Endothelial cell of umbilical vein (primary cell): ENCODE data around the gene HK1. TPM values are rescaled to one million over a fixed set of nuclear protein-coding genes. Genes with fewer than 3 reads are reported as not detected.

ENCODE experiments used
- BruUV-seq: library from RNA; stranded (reverse); fragments of 400-500 nt; replicated peaks from 2 replicates; lab custom pipeline; 2021; lab: Mats Ljungman, UMichigan
- CTCF ChIA-PET: fragments of 300-600, 350-600 bp; sonication (Branson Sonifier 250); formaldehyde crosslinking; loops from one replicate; lab custom pipeline; 2021; ENCODE audit warnings: antibody characterized with exemption, inconsistent platforms; lab: Charles Lee
- POLR2A ChIA-PET: fragments of 300-600, 350-600 bp; sonication (Branson Sonifier 250); formaldehyde crosslinking; loops from one replicate; lab custom pipeline; 2021; ENCODE audit warnings: antibody characterized with exemption, inconsistent platforms; lab: Charles Lee
- DNase-seq: peaks from one replicate; pipeline ENCODE4 v3.0.0-alpha.2; 2011; ENCODE audit warnings: low read depth, low spot score
- FAIRE-seq: peaks from 2 replicates; lab custom pipeline; 2011; peaks lifted over from hg19 to GRCh38; lab: Jason Lieb, UNC
- H2AFZ ChIP-seq: 2 replicates; pipeline ENCODE4 v1.6.0; 2012; ENCODE audit warnings: low read depth, low read length, control low read depth, inconsistent platforms
- H3K27ac ChIP-seq: 2 replicates; pipeline ENCODE4 v1.5.1; 2011; ENCODE audit warnings: low read depth, mild to moderate bottlenecking, control low read depth, low read length, moderate library complexity; ENCODE audit not compliant: insufficient read depth
- H3K27me3 ChIP-seq, 2 experiments: 2 replicates each; pipeline versions ENCODE4 v1.6.0 to v1.6.1; 2011; ENCODE audit warnings: low read length in 2 of 2, mixed read lengths in 1 of 2; ENCODE audit not compliant: control insufficient read depth in 2 of 2, insufficient read depth in 2 of 2
- H3K36me3 ChIP-seq, 2 experiments: 2 replicates in 1 of 2; 3 replicates in 1 of 2; pipeline ENCODE4 v1.5.1; 2011; ENCODE audit warnings: low read length in 2 of 2, mild to moderate bottlenecking in 1 of 2, moderate library complexity in 1 of 2; ENCODE audit not compliant: control insufficient read depth in 2 of 2, insufficient read depth in 2 of 2; ENCODE audit errors: extremely low read depth in 1 of 2
- H3K4me1 ChIP-seq: 3 replicates; pipeline ENCODE4 v1.5.1; 2011; ENCODE audit warnings: mild to moderate bottlenecking, low read length; ENCODE audit not compliant: control insufficient read depth, insufficient read depth; ENCODE audit errors: extremely low read depth
- H3K4me2 ChIP-seq: 2 replicates; pipeline ENCODE4 v1.6.1; 2011; ENCODE audit warnings: low read length, control low read depth, mixed read lengths; ENCODE audit not compliant: insufficient read depth
- H3K4me3 ChIP-seq, 3 experiments: fragments of 200-600 bp in 1 of 3; sonication (generic), shearing (Covaris generic) in 1 of 3; replicated peaks in 1 of 3; 2 replicates each; pipeline ENCODE4 v1.5.1; 2011 to 2016; ENCODE audit warnings: control low read depth in 3 of 3, low read length in 3 of 3, mild to moderate bottlenecking in 2 of 3, inconsistent platforms in 1 of 3, low read depth in 1 of 3, moderate library complexity in 1 of 3; ENCODE audit not compliant: insufficient read depth in 1 of 3
- H3K79me2 ChIP-seq: 2 replicates; pipeline ENCODE4 v1.6.0; 2012; ENCODE audit warnings: low read length, inconsistent platforms; ENCODE audit not compliant: control insufficient read depth, insufficient read depth
- H3K9ac ChIP-seq: replicated peaks from 2 replicates; pipeline ENCODE3; 2011; ENCODE audit warnings: low read length, control low read depth; ENCODE audit not compliant: insufficient read depth; ENCODE audit errors: extremely low read depth
- H3K9me1 ChIP-seq: replicated peaks from 3 replicates; pipeline ENCODE4 v1.6.0; 2011; ENCODE audit warnings: mild to moderate bottlenecking, low read length; ENCODE audit not compliant: control insufficient read depth, insufficient read depth; ENCODE audit errors: extremely low read depth
- H3K9me3 ChIP-seq: replicated peaks from 2 replicates; pipeline ENCODE4 v1.5.1; 2012; ENCODE audit warnings: low read length, inconsistent platforms; ENCODE audit not compliant: control insufficient read depth, insufficient read depth
- H4K20me1 ChIP-seq: replicated peaks from 2 replicates; pipeline ENCODE3; 2011; ENCODE audit warnings: mild to moderate bottlenecking, low read length; ENCODE audit not compliant: control insufficient read depth, insufficient read depth; ENCODE audit errors: extremely low read depth
- CTCF ChIP-seq, 2 donors: IDR thresholded peaks; 1 replicate in 1 of 2; 2 replicates in 1 of 2; pipeline ENCODE4 v1.5.1; 2011; ENCODE audit warnings: low read length in 2 of 2, mild to moderate bottlenecking in 2 of 2, moderate library complexity in 2 of 2, control low read depth in 1 of 2, inconsistent platforms in 1 of 2, low read depth in 1 of 2; ENCODE audit not compliant: insufficient read depth in 1 of 2; ENCODE audit errors: extremely low read depth in 1 of 2
- EZH2 ChIP-seq: IDR thresholded peaks from 2 replicates; pipeline ENCODE4 v1.6.1; 2012; ENCODE audit warnings: borderline replicate concordance, low read depth, mild to moderate bottlenecking, moderate library complexity, low read length, inconsistent platforms; ENCODE audit not compliant: severe bottlenecking
- FOS ChIP-seq: IDR thresholded peaks from 2 replicates; pipeline ENCODE4 v1.6.1; 2011; ENCODE audit warnings: mild to moderate bottlenecking, low read length, moderate library complexity, borderline replicate concordance; ENCODE audit not compliant: insufficient read depth
- GATA2 ChIP-seq: IDR thresholded peaks from 2 replicates; pipeline ENCODE4 v1.7.0; 2011; ENCODE audit warnings: low read depth, mild to moderate bottlenecking, moderate library complexity, mixed read lengths, low read length; ENCODE audit not compliant: insufficient read length, insufficient read depth
- JUN ChIP-seq: IDR thresholded peaks from 2 replicates; pipeline ENCODE4 v1.6.1; 2011; ENCODE audit warnings: borderline replicate concordance, low read depth; ENCODE audit not compliant: insufficient read length, insufficient read depth
- MAX ChIP-seq: IDR thresholded peaks from 2 replicates; pipeline ENCODE4 v1.6.1; 2011; ENCODE audit not compliant: insufficient read depth, insufficient read length
- MYC ChIP-seq: IDR thresholded peaks from one replicate; pipeline ENCODE4 v1.6.1; 2011; ENCODE audit warnings: mild to moderate bottlenecking, low read depth, low read length
- POLR2A ChIP-seq: IDR thresholded peaks from 2 replicates; pipeline ENCODE4 v1.6.1; 2012; ENCODE audit warnings: low read depth, mild to moderate bottlenecking, control low read depth, low read length
- POLR2AphosphoS5 ChIP-seq: IDR thresholded peaks from 2 replicates; pipeline ENCODE4 v1.6.1; 2012; ENCODE audit warnings: low read depth, mild to moderate bottlenecking, control low read depth, low read length, moderate library complexity; ENCODE audit not compliant: insufficient read depth
- dilution Hi-C: fragments of 300-500 bp; cut with MboI; formaldehyde crosslinking; loops from one replicate; pipeline ENCODE4 v1.15.0; 2019; ENCODE audit warnings: low sequenced_read_pairs; ENCODE audit not compliant: extremely low pct_ligation_motif_present
- intact Hi-C: fragments of 100-400 bp; cut with micrococcal nuclease; formaldehyde crosslinking; loops from one replicate; pipeline ENCODE4 v1.10.0; 2022
- polyA plus RNA-seq, 4 experiments: library from polyadenylated mRNA; depleted of rRNA in 3 of 4; stranded (reverse) in 3 of 4; unstranded in 1 of 4; fragments of >200 nt; gene quantifications; 2 replicates each; pipeline versions ENCODE4 v1.2.1 to v1.2.3, GENCODE V29; 2011 to 2012; ENCODE audit warnings: missing spikeins in 1 of 4
- total RNA-seq: library from RNA; stranded (reverse); gene quantifications from 2 replicates; pipeline ENCODE4 v1.2.3, GENCODE V29; 2021

Gene HK1
- total and polyA plus RNA-seq, 2 donors (not counting 3 experiments of a cell fraction or from before 2014, with no cell fraction given): 50.8 to 121 TPM

GRCh38 chr10:69285699-69286098, 7.4 kb downstream of the HK1 start:
- H3K9me3 ChIP-seq: no peaks in the 10 kb centered on the region
- FAIRE-seq (no peak), DNase-seq (no peak)
- H3K79me2 ChIP-seq: no peaks in the 10 kb centered on the region
- H3K4me2 ChIP-seq: no peak overlapping the region
- dilution Hi-C loops: no loop called here
- H3K27me3 ChIP-seq: peaks cover 0 to 2% of the 10 kb centered on the region in 2 experiments
- no peak for TF ChIP-seq EZH2
- no peak for TF ChIP-seq MYC
- no peak for TF ChIP-seq CTCF (IDR thresholded peaks at IDR 0.05; ENCODE audit: extremely low read depth in 1 of 2, insufficient read depth in 1 of 2, low read depth in 1 of 2, low read length in 2 of 2)
- no peak for TF ChIP-seq FOS
- no peak for TF ChIP-seq POLR2AphosphoS5
- TF ChIP-seq JUN: no peak
- TF ChIP-seq GATA2: no peak
- no peak for TF ChIP-seq POLR2A
- TF ChIP-seq MAX: no peak
- no peak overlapping the region for H3K9ac ChIP-seq
- intact Hi-C loops: no loop called here
- ChIA-PET CTCF (interaction anchor here (1.6 kb wide), 1 partner anchor 11 kb away, joined by 4 read pairs; no protein-coding TSS in a partner anchor), POLR2A (no interaction called here)
- H2AFZ ChIP-seq: no peak overlapping the region
- no peaks in the 10 kb centered on the region for H4K20me1 ChIP-seq
- no peaks in the 10 kb centered on the region for H3K36me3 ChIP-seq
- H3K9me1 ChIP-seq: no peaks in the 10 kb centered on the region
- H3K27ac ChIP-seq: no peak overlapping the region
- no peaks in the 10 kb centered on the region for H3K4me1 ChIP-seq
- no peak overlapping the region for H3K4me3 ChIP-seq
- BruUV-seq: no TSS peak
